HepG2 (cell line): ENCODE measurements around the gene TLDC2.

ENCODE experiments used
- IRF2 ChIP-seq: IDR thresholded peaks from 2 replicates; pipeline ENCODE4 v1.6.1; 2018; ENCODE audit warnings: missing genetic modification reagents, missing compliant biosample characterization
- SP1 ChIP-seq, 2 experiments: fragments of 450-650 bp in 1 of 2; sonication (generic) in 1 of 2; formaldehyde crosslinking in 1 of 2; IDR thresholded peaks; 2 replicates each; pipeline versions ENCODE4 v1.4.0 to v1.6.1; 2016 to 2020; ENCODE audit warnings: missing genetic modification reagents in 1 of 2
- ZBTB33 ChIP-seq: sonication (generic); formaldehyde crosslinking; IDR thresholded peaks from 2 replicates; pipeline ENCODE4 v1.4.0; 2020; ENCODE audit warnings: missing genetic modification reagents
- ZNF570 ChIP-seq: sonication (generic); formaldehyde crosslinking; IDR thresholded peaks from 2 replicates; pipeline ENCODE4 v1.4.0; 2020; ENCODE audit warnings: mild to moderate bottlenecking, missing genetic modification reagents, borderline replicate concordance
- TF ChIP-seq, protein P1 (sequence below): IDR thresholded peaks from 2 replicates; pipeline ENCODE4 v1.6.1; 2016; ENCODE audit warnings: missing compliant biosample characterization, missing genetic modification reagents, borderline replicate concordance

DNA sequence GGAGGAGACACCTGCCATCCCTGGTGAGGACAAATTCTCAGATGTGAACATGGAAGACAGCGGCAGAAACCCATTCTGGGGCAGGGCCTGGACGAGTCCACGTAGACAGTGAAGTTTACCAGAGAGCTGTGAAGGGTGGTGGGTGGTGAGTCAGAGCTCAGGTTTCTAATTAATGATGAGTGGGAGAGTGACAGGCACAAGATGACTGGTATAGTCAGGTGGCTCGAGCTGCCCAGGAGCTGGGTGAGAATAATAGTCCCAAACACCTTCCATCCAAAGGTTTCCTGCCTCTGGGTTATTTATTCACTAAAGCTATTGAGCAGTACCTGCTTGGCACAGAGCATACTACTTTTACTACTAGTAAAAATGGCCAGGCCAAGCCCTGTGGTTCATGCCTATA is 6.0 kb downstream of the TLDC2 start:
- TF ChIP-seq SP1 (IDR thresholded peaks at IDR 0.05) (no peak), SP1 (CRISPR knock-in tag; IDR thresholded peaks at IDR 0.05) (no peak), ZBTB33 (no peak), ZNF570 (CRISPR knock-in tag) (no peak), IRF2 (no peak)
- TF ChIP-seq, protein P1, sequence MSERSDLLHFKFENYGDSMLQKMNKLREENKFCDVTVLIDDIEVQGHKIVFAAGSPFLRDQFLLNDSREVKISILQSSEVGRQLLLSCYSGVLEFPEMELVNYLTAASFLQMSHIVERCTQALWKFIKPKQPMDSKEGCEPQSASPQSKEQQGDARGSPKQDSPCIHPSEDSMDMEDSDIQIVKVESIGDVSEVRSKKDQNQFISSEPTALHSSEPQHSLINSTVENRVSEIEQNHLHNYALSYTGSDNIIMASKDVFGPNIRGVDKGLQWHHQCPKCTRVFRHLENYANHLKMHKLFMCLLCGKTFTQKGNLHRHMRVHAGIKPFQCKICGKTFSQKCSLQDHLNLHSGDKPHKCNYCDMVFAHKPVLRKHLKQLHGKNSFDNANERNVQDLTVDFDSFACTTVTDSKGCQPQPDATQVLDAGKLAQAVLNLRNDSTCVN (CRISPR knock-in tag): no peak
